Fibroblast of skin of scalp (primary cell): Measurements from ENCODE around the gene SLC22A9.

ENCODE experiments used
- DNase-seq: peaks from one replicate; pipeline ENCODE4 v3.0.0-alpha.2; 2013

The SLC22A9 gene

GRCh38 chr11:63445118-63445517, 75.5 kb downstream of the SLC22A9 start:
- no peak for DNase-seq

GRCh38 chr11:63445720-63446119, 76.1 kb downstream of the SLC22A9 start:
- peak; percentile 46 for DNase-seq

- DNase-seq, result no peak
Observed at GRCh38 chr11:63448646-63449045, 79.1 kb downstream of the SLC22A9 start.

GRCh38 chr11:63459586-63459985, 90.0 kb downstream of the SLC22A9 start:
- no peak for DNase-seq
